GM18870 (cell line): ENCODE results near the gene XCL1.
A peak's percentile ranks its signal among the peaks of the same experiment; 100 is the strongest.

Experiments
- ATAC-seq: cut with Tn5 transposase; IDR thresholded peaks from one replicate; pipeline ENCODE4 v1.9.1; 2021; ENCODE audit warnings: moderate library complexity; ENCODE audit not compliant: unreplicated experiment

Gene XCL1

GRCh38 chr1:168603501-168604110, 27.2 kb downstream of the XCL1 start:
- ATAC-seq, result peak; percentile 73

- no peak for ATAC-seq
Measured at GRCh38 chr1:168605443-168605842, 29.0 kb downstream of the XCL1 start.

- no peak for ATAC-seq
Measured at GRCh38 chr1:168606096-168606495, 29.7 kb downstream of the XCL1 start.

GRCh38 chr1:168607872-168608428, 31.5 kb downstream of the XCL1 start:
- ATAC-seq, result no peak

- ATAC-seq, result no peak
Measured at GRCh38 chr1:168608796-168609715, 32.7 kb downstream of the XCL1 start.

GRCh38 chr1:168609741-168610510, 33.5 kb downstream of the XCL1 start:
- no peak for ATAC-seq

GRCh38 chr1:168613038-168613451, 36.6 kb downstream of the XCL1 start:
- no peak for ATAC-seq

GRCh38 chr1:168613691-168614231, 37.4 kb downstream of the XCL1 start:
- no peak for ATAC-seq

- no peak for ATAC-seq
Measured at GRCh38 chr1:168614235-168614634, 37.8 kb downstream of the XCL1 start.

- ATAC-seq, result no peak
Measured at GRCh38 chr1:168615965-168616364, 39.6 kb downstream of the XCL1 start.

GRCh38 chr1:168617974-168618750, 41.8 kb downstream of the XCL1 start:
- no peak for ATAC-seq

GRCh38 chr1:168618886-168619285, 42.5 kb downstream of the XCL1 start:
- ATAC-seq, result no peak

- no peak for ATAC-seq
Measured at GRCh38 chr1:168621356-168621755, 45.0 kb downstream of the XCL1 start.

- no peak for ATAC-seq
Measured at GRCh38 chr1:168623003-168623828, 46.8 kb downstream of the XCL1 start.

- ATAC-seq, result no peak
Measured at GRCh38 chr1:168623831-168624230, 47.4 kb downstream of the XCL1 start.

- ATAC-seq, result no peak
Measured at GRCh38 chr1:168626326-168626725, 49.9 kb downstream of the XCL1 start.

GRCh38 chr1:168627370-168627769, 51.0 kb downstream of the XCL1 start:
- no peak for ATAC-seq

- no peak for ATAC-seq
Measured at GRCh38 chr1:168628807-168629206, 52.4 kb downstream of the XCL1 start.

- no peak for ATAC-seq
Measured at GRCh38 chr1:168629466-168629865, 53.1 kb downstream of the XCL1 start.
